Breast epithelium (tissue), 3 donors: ENCODE data around the gene SIRT7.

Experiments used
- POLR2A ChIP-seq: fragments of 450-650 bp; IDR thresholded peaks from one replicate; pipeline ENCODE4 v1.6.1; 2016; ENCODE audit warnings: antibody characterized with exemption, mild to moderate bottlenecking, moderate library complexity
- TF ChIP-seq, protein P1 (sequence below), 3 donors: fragments of 450-650 bp; IDR thresholded peaks; one replicate each; pipeline ENCODE4 v1.5.1; 2016 to 2017; ENCODE audit warnings: antibody characterized with exemption in 3 of 3, mild to moderate bottlenecking in 3 of 3, moderate library complexity in 3 of 3

GRCh38 chr17:81878294-81878693 is 39.7 kb downstream of the SIRT7 start:
- TF ChIP-seq, protein P1, sequence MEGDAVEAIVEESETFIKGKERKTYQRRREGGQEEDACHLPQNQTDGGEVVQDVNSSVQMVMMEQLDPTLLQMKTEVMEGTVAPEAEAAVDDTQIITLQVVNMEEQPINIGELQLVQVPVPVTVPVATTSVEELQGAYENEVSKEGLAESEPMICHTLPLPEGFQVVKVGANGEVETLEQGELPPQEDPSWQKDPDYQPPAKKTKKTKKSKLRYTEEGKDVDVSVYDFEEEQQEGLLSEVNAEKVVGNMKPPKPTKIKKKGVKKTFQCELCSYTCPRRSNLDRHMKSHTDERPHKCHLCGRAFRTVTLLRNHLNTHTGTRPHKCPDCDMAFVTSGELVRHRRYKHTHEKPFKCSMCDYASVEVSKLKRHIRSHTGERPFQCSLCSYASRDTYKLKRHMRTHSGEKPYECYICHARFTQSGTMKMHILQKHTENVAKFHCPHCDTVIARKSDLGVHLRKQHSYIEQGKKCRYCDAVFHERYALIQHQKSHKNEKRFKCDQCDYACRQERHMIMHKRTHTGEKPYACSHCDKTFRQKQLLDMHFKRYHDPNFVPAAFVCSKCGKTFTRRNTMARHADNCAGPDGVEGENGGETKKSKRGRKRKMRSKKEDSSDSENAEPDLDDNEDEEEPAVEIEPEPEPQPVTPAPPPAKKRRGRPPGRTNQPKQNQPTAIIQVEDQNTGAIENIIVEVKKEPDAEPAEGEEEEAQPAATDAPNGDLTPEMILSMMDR (IDR thresholded peaks at IDR 0.05): no peak
- TF ChIP-seq POLR2A: no peak
